ENCODE data around the gene PRUNE2. TPM values are rescaled to one million over a fixed set of nuclear protein-coding genes. Genes with fewer than 3 reads are reported as not detected.

Gene PRUNE2
- total RNA-seq, 1 experiment from 2014 or later: 3.5 TPM

DNA sequence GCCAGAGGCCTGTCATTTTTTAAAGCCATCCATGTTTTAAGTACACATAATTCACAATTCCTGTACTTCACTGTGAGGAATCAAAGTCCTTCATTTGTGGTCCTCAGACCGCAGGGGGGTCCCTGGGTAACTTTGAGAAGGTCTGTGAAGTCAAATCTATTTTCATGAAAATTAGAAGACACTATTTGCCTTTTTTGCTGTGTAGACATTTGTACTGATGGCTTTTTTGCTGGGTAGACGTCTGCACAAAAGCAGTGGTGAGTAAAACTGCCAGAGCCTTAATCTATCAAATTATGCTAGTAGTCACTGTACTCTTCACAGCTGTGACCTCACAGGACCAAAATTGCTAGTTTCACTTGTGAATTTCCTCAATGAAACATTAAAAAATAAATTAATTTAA lies 25.7 kb downstream of the PRUNE2 start:
- Histone ChIP-seq H3K36me3 (ENCODE audit: control insufficient read depth, insufficient read depth, low read length) (no peaks in the 10 kb centered on the region), H3K9me3 (no peaks in the 10 kb centered on the region), H3K4me3 (ENCODE audit: low read depth, low read length) (no peak overlapping the region), H3K27me3 (replicated peaks; ENCODE audit: control insufficient read depth, insufficient read depth, low read length) (no peaks in the 10 kb centered on the region), H3K4me1 (no peaks in the 10 kb centered on the region)
- Mint-ChIP-seq H3K4me1 (ENCODE audit: low read depth, unreplicated experiment) (no peaks in the 10 kb centered on the region), H3K27me3 (ENCODE audit: insufficient read depth, unreplicated experiment) (no peaks in the 10 kb centered on the region), H3K36me3 (ENCODE audit: insufficient read depth, unreplicated experiment) (no peaks in the 10 kb centered on the region), H3K4me3 (ENCODE audit: unreplicated experiment) (no peak overlapping the region), H3K9me3 (ENCODE audit: unreplicated experiment) (no peaks in the 10 kb centered on the region), H3K27ac (ENCODE audit: unreplicated experiment) (no peak overlapping the region)
- DNase-seq: no peak
- BruUV-seq (replicated peaks): no TSS peak
- ChIA-PET CTCF (no interaction called here), POLR2A (no interaction called here)
- TF ChIP-seq, protein P1, sequence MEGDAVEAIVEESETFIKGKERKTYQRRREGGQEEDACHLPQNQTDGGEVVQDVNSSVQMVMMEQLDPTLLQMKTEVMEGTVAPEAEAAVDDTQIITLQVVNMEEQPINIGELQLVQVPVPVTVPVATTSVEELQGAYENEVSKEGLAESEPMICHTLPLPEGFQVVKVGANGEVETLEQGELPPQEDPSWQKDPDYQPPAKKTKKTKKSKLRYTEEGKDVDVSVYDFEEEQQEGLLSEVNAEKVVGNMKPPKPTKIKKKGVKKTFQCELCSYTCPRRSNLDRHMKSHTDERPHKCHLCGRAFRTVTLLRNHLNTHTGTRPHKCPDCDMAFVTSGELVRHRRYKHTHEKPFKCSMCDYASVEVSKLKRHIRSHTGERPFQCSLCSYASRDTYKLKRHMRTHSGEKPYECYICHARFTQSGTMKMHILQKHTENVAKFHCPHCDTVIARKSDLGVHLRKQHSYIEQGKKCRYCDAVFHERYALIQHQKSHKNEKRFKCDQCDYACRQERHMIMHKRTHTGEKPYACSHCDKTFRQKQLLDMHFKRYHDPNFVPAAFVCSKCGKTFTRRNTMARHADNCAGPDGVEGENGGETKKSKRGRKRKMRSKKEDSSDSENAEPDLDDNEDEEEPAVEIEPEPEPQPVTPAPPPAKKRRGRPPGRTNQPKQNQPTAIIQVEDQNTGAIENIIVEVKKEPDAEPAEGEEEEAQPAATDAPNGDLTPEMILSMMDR (IDR thresholded peaks at IDR 0.05; ENCODE audit: insufficient read depth in 1 of 2, low read depth in 1 of 2, low read length in 1 of 2, severe bottlenecking in 1 of 2, unreplicated experiment in 1 of 2): no peak
- intact Hi-C loops (cut with micrococcal nuclease; ENCODE audit: unreplicated experiment): no loop called here

DNA sequence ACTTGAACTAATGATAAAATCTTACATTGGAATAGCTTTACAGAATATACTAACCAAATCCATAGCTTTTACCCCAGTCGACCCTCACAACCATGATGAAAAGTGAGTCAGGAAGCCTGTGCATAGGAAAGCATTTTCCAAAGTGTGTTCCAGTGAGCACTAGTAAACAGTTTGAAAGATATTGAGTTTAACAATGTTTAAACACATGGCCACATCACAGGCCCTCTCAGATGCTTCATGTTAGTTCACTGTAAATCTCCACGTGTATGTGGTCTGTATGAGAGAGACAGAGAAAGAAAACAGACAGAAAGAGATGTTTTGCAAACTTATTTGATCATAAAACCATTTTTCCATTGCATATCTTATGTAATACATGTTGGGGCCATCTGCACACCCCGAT lies 27.0 kb downstream of the PRUNE2 start:
- H3K9me3 Mint-ChIP-seq (ENCODE audit: unreplicated experiment): no peaks in the 10 kb centered on the region
- intact Hi-C loops (cut with micrococcal nuclease; ENCODE audit: unreplicated experiment): no loop called here
- CTCF ChIA-PET: no interaction called here
- Histone ChIP-seq H3K27me3 (replicated peaks; ENCODE audit: control insufficient read depth, insufficient read depth, low read length) (no peaks in the 10 kb centered on the region), H3K4me3 (ENCODE audit: low read depth, low read length) (no peak overlapping the region), H3K36me3 (ENCODE audit: control insufficient read depth, insufficient read depth, low read length) (no peaks in the 10 kb centered on the region), H3K9me3 (no peaks in the 10 kb centered on the region), H3K4me1 (no peaks in the 10 kb centered on the region)
- POLR2A ChIA-PET: no interaction called here
- no peaks in the 10 kb centered on the region for H3K36me3 Mint-ChIP-seq (ENCODE audit: insufficient read depth, unreplicated experiment)
- no peak overlapping the region for H3K27ac Mint-ChIP-seq (ENCODE audit: unreplicated experiment)
- TF ChIP-seq, protein P1 (IDR thresholded peaks at IDR 0.05; ENCODE audit: insufficient read depth in 1 of 2, low read depth in 1 of 2, low read length in 1 of 2, severe bottlenecking in 1 of 2, unreplicated experiment in 1 of 2): no peak
- no TSS peak for BruUV-seq (replicated peaks)
- H3K27me3 Mint-ChIP-seq (ENCODE audit: insufficient read depth, unreplicated experiment): no peaks in the 10 kb centered on the region
- no peak overlapping the region for H3K4me3 Mint-ChIP-seq (ENCODE audit: unreplicated experiment)
- H3K4me1 Mint-ChIP-seq (ENCODE audit: low read depth, unreplicated experiment): no peaks in the 10 kb centered on the region
- no peak for DNase-seq

DNA sequence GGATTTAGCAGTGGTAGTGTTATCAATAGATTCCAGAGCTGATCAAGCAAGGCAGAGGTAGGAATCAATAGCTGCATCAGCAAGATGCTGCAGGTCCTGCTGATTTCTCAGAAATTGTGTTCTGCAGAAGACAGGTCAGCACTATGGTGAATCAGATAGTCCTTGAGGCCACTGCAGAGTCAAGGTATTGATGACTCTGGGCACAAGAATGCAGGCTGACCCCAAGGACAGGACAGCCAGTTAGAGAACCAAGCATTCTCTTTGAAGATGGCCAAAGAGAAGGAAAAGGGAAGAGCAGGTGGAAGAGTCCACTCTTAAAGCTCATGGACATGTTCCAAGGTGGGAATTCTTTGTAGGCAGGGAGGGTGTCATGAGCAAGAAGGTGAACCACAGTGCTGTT lies 28.0 kb downstream of the PRUNE2 start:
- no peak overlapping the region for H3K4me3 Mint-ChIP-seq (ENCODE audit: unreplicated experiment)
- H3K4me1 ChIP-seq: no peaks in the 10 kb centered on the region
- H3K4me1 Mint-ChIP-seq (ENCODE audit: low read depth, unreplicated experiment): no peaks in the 10 kb centered on the region
- no peak for DNase-seq
- intact Hi-C loops (cut with micrococcal nuclease; ENCODE audit: unreplicated experiment): no loop called here
- TF ChIP-seq, protein P1 (IDR thresholded peaks at IDR 0.05; ENCODE audit: insufficient read depth in 1 of 2, low read depth in 1 of 2, low read length in 1 of 2, severe bottlenecking in 1 of 2, unreplicated experiment in 1 of 2): no peak
- H3K36me3 Mint-ChIP-seq (ENCODE audit: insufficient read depth, unreplicated experiment): no peaks in the 10 kb centered on the region
- H3K27me3 Mint-ChIP-seq (ENCODE audit: insufficient read depth, unreplicated experiment): no peaks in the 10 kb centered on the region
- H3K36me3 ChIP-seq (ENCODE audit: control insufficient read depth, insufficient read depth, low read length): no peaks in the 10 kb centered on the region
- no peaks in the 10 kb centered on the region for H3K9me3 Mint-ChIP-seq (ENCODE audit: unreplicated experiment)
- no TSS peak for BruUV-seq (replicated peaks)
- no peaks in the 10 kb centered on the region for H3K27me3 ChIP-seq (replicated peaks; ENCODE audit: control insufficient read depth, insufficient read depth, low read length)
- POLR2A ChIA-PET: no interaction called here
- CTCF ChIA-PET: no interaction called here
- H3K9me3 ChIP-seq: no peaks in the 10 kb centered on the region
- H3K27ac Mint-ChIP-seq (ENCODE audit: unreplicated experiment): no peak overlapping the region
- H3K4me3 ChIP-seq (ENCODE audit: low read depth, low read length): no peak overlapping the region

Data from Caco-2 (cell line).